ENCODE data around the gene ANAPC5.
"Not testable (repeated sequence)": the region's sequence is repeated elsewhere in the genome, so short reads cannot be mapped to it uniquely, and the experiment has no call there.

The ANAPC5 gene

GRCh38 chr12:121307397-121307796 lies 44.8 kb downstream of the ANAPC5 start:
- DNase-seq = not testable (repeated sequence)

DNA sequence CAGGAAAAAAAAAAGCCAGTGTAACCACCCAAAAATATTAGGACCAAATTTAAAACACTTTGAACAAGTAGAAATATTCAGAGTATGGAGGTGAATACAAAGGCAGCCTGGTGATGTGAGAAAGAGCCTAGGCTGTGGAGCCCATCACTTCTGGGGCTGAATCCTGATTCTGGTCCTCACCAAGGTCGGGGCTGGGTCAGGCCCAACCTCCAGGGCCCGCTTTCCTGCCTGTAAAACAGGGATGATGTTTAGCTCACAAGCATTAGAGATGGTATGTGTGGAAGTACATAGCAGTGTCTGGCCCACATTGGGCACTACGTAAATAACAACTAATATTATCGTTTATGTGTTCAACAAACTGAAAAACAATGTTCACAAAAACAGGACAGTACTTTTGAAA lies 47.9 kb downstream of the ANAPC5 start:
- no peak for DNase-seq

DNA sequence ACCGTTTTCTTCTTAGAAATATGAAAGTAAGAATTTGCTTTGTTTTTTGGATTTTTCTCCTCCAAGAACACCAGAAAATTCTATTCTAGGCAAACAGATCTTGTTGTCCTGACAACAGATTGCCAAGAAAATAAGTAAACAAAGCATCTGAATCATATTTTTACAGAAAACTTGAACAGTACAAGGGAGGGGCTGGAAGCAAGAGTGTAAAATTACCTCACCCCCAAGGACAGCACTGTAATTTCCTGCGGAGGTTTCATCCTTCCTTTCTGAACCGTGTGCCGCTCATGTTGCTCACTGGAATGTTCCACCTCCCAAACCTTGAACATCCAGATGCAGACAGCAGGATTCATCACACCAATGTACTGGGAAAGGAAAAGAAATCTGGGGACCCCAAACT lies 50.3 kb downstream of the ANAPC5 start:
- DNase-seq = no peak

DNA sequence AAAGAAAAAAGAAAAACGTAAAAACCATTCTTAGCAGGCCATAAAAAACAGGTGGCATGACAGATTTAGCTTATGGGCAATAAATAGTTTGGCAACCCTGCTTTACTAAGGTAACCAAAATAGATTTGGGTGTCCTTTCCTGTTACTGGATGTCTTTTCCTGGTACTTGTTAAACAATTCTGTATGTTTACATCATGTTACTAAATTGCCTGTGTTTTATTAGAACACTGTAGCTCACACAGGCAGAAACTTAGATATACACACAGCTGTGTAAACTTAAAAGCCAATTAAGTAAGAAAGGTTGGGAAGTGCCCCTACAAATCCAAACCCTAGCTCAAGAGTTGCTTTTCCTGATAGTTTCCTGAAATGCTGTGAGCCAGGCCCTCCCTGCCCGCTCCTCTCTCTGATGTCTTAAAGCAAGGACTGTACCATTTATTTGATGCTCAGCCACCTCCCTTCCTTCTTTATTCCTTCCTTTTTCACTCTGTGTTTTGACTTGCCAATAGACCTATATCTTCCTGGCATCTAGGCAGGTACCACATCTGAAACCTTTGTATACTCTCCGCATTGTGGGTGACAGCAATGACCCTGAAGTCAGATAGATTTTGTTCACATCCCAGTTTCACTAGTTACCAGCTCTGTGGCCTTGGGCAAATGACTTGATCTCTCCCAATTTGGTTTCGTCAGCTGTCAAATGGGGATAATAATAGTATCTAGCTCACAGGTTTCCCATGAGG lies 52.0 kb downstream of the ANAPC5 start:
- DNase-seq = no peak

DNA sequence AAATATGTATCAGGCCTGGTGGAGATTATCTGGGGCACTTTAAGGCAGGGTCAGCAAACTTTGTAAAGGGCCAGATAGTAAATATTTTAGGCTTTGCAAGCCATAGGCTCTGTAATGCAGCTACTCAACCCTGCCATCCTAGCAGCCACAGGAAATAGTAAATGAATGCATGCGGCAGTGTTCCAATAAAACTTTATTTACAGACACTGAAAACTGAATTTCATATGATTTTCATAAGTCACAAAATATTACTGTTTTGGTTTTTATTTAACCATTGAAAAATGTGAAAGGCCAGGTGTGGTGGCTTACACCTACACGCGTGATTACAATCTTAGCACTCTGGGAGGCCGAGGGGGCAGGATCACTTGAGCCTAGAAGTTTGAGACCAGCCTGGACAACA lies 52.5 kb downstream of the ANAPC5 start:
- no peak for DNase-seq

GRCh38 chr12:121298411-121298810 lies 53.8 kb downstream of the ANAPC5 start:
- not testable (repeated sequence) for DNase-seq

DNA sequence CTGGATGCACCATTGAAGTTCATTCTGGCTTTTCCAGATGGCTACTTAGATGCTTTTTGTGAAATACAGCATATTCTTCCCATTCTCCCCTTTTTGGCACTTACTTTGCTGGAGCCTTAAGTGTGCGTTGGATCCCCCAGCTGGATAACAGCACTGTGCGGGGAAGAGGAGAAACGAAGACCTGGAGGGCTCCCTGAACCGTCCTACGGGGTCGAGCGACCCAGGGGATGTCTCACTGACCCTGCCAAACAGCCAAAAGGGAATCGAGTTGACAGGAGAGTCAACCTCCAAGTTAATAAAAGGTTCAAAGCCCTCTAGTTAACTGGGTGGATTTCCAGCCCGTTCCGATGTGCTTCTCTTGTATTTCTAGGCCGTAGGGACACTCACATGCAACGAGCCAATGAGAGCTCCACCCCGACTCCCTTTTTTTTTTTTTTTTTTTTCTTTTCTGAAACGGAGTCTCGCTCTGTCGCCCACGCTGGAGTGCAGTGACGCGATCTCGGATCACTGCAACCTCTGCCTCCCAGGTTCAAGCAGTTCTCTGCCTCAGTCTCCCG lies 54.7 kb downstream of the ANAPC5 start:
- peak; percentile 60 for DNase-seq

- peak; percentile 90 for DNase-seq
Observed at GRCh38 chr12:121296618-121297434, 55.4 kb downstream of the ANAPC5 start, which contains the start of gene CAMKK2. TSS of gene CAMKK2 (minus strand) at chr12:121296709. CDS start at chr12:121274526, 22,183 bp downstream.

DNA sequence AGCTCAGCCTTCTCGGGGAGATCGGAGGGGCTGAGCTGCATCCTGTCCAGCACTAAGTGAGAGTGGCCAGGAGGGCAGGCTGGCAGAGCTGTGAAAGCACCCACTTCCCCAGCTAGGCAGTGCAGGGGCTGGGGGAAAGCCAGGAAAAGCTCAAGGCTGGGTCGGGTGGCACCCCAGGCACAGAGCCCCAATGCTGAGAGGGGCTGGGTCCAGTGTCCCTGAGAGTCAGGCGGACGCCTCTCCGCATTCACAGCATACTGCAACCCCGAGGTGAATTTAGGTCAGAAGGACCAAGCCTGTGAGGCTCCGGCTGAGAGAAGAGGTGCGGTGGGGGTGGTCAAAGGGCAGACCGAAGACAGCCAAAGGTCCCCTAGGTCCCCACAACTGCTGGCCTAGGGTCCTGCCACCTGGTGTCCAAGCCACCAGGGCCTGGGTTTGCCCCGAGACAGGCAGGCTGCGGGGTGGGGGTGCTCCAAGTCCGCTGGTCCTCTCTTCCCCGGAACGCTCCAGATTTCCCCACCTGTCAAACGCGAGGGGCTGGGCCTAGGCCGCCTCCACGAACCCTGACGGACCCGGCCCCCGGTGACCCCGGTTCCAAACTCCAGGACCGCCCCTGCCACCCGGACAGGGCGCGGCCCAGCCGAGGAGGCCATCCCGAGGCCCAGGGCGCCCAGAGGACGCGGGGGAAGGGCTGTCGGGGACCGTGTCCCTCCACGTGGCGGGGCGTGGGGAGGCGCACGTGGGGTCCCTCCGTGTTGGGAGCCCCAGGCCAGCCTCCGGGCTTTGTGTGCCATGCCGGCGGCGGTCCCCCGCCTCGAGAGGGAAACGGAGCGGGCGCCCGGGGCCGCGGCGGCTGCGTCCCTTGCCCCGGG lies 56.2 kb downstream of the ANAPC5 start:
- DNase-seq = no peak

GRCh38 chr12:121295116-121295745 lies 57.0 kb downstream of the ANAPC5 start:
- DNase-seq = no peak

DNA sequence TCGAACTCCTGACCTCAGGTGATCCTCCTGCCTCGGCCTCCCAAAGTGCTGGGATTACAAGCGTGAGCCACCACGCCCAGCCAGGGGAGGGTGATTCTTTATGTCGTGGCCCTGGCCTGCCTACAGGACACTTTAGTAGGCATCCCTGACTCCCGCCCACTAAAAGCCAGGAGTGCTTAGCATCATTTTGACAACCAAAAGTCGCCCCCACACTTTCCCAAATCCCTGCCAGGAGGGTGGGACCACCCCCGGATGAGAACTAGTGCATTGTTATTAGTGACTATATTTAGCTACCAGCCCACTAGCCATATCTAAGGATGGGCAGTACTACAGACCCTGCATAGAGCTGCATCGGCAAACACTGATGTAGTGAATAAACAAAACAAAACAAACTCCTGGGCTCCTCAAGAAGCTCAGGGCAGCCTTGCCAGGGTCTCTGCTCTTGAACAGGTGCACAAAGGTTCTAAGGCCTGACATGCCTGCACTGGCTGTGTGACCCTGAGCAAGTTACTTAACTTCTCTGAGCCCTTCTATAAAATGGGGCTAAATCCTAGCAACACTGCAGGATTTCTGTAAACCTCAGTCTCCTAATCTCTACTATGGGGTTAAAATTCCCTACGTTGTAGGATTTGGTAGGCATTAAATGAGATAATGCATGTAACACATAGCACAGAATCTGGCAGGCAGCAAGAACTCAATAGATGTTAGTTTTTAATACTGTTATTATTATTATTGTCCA lies 57.9 kb downstream of the ANAPC5 start:
- no peak for DNase-seq

DNA sequence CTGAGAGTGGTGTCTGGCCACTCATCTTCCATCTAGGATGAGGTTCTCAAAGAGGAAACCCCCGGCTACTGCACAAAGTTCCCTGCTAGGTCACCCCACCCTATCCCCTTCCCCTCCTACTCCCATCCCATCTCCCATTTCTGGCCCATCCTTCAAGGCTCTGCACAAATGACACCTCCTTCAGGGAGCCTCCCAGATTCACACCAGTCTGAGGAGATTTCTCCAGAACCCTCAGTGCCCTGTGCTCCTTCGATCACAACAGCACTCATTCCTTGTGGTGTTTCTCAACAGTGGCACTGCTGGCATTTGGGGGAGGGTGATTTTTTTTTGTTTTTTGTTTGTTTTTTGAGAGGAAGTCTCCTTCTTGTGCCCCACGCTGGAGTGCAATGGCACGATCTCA lies 58.6 kb downstream of the ANAPC5 start:
- no peak for DNase-seq

DNA sequence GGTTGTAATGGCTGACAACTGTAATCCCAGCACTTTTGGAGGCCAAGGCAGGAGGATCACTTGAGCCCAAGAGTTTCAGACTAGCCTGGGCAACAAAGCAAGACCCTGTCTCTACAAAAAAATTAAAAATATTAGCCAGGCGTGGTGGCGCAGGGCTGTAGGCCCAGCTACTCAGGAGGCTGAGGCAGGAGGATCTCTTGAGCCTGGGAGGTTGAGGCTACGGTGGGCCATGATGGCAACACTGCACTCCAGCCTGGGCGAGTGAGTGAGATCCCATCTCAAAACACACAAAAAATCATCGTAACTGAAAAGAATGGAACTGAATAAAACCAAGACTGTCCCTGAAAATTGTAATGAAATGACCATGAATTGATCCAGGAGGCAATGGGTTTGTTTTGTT lies 61.8 kb downstream of the ANAPC5 start:
- DNase-seq = no peak

DNA sequence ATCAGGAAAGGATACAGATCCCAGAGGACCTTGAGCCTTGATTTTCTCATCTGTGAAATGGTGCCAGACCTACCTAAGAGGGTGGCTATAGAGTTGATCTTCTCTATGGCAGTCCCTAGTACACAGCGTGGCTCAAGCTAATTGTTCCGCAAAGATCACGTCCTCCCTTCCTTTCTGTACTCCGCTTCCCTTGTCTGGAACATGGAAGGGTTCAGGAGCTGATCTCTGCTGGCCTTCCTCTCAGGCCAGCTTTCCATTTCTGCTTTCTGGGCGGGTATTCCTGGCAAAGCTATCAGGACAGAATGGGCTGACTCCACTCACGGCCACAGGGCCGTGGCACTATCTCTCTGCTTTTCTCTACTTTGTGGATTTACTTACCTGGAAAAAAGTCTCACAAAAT lies 62.2 kb downstream of the ANAPC5 start:
- DNase-seq = no peak

- DNase-seq = no peak
Observed at GRCh38 chr12:121288986-121289385, 63.2 kb downstream of the ANAPC5 start.

- no peak for DNase-seq
Observed at GRCh38 chr12:121288158-121288845, 63.9 kb downstream of the ANAPC5 start.

DNA sequence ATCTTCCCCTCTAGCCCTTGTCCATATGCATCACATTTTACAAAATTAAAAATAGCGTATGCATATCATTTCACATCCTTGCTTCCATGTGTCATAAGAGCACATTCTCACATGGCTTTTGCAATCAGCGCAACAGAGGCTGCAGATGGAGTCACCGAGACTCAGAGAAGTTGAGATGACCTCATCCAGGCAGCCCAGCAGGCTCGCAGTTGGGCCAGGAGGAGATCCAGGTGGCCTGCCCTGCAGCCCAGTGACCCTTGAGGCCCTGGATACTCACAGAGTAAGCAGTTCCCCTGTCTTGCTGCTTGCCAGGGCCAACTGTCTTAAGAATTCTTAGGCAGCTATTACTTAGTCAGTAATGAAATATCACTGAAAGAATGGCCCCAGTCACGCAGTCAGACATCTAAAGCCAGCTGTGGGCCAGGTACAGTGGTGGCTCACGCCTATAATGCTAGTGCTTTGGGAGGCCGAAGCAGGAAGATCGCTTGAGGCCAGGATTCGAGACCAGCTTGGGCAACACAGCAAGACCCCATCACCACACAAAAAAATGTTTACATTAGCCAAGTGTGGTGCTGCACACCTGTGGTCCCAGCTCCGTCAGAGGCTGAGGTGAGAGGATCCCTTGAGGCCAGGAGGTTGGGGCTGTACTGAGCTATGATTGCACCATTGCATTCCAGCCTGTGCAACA lies 64.8 kb downstream of the ANAPC5 start:
- DNase-seq = no peak

GRCh38 chr12:121285856-121286255 lies 66.4 kb downstream of the ANAPC5 start:
- DNase-seq = no peak

GRCh38 chr12:121284551-121285390 lies 67.4 kb downstream of the ANAPC5 start:
- no peak for DNase-seq

All from activated CD8-positive, alpha-beta memory T cell treated with anti-CD3 and anti-CD28 coated beads, Interleukin-2, amount 50 U/mL, for 4 hours (primary cell).